WTC11 (cell line): ENCODE results near the gene CCL22.

ENCODE experiments used
- GABPB1 ChIP-seq: sonication (generic); formaldehyde crosslinking; IDR thresholded peaks from 2 replicates; pipeline ENCODE4 v1.8.1; 2023; ENCODE audit warnings: mild to moderate bottlenecking, missing genetic modification reagents
- TF ChIP-seq, protein P1 (sequence below): fragments of 200-600 bp; IDR thresholded peaks from 2 replicates; pipeline ENCODE4 v1.8.0; 2022; ENCODE audit warnings: antibody characterized with exemption
- TF ChIP-seq, protein P2 (sequence below): sonication (generic); formaldehyde crosslinking; IDR thresholded peaks from 2 replicates; pipeline ENCODE4 v1.8.1; 2023; ENCODE audit warnings: mild to moderate bottlenecking, missing genetic modification reagents, moderate library complexity
- TF ChIP-seq, protein P3 (sequence below): sonication (generic); formaldehyde crosslinking; IDR thresholded peaks from 2 replicates; pipeline ENCODE4 v1.8.0; 2022; ENCODE audit warnings: mild to moderate bottlenecking, missing genetic modification reagents

DNA sequence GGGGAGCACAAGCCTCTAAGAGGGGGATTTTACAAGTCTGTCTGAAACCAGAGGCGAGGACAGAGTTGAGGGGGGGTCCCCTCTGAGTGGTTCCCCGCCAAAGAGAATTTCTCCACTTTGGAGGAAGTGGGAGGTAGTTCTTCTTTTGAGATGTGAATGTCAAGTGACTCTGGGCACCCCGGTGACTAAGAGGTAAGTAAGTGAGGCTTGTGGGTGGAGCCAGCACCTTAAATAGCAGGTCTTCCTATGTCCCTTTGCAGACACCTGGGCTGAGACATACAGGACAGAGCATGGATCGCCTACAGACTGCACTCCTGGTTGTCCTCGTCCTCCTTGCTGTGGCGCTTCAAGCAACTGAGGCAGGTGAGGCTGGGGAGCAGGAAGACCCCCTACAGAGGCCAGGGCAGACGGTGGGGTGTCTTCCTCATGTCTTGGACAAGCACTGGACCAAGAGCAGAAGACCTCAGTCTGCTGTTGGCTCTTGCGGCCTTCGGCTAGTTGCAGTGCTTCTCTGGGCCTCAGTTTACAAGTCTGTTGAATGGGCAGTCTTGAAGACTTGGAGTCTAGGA, at the start of gene CCL22:
- TF ChIP-seq, protein P1, sequence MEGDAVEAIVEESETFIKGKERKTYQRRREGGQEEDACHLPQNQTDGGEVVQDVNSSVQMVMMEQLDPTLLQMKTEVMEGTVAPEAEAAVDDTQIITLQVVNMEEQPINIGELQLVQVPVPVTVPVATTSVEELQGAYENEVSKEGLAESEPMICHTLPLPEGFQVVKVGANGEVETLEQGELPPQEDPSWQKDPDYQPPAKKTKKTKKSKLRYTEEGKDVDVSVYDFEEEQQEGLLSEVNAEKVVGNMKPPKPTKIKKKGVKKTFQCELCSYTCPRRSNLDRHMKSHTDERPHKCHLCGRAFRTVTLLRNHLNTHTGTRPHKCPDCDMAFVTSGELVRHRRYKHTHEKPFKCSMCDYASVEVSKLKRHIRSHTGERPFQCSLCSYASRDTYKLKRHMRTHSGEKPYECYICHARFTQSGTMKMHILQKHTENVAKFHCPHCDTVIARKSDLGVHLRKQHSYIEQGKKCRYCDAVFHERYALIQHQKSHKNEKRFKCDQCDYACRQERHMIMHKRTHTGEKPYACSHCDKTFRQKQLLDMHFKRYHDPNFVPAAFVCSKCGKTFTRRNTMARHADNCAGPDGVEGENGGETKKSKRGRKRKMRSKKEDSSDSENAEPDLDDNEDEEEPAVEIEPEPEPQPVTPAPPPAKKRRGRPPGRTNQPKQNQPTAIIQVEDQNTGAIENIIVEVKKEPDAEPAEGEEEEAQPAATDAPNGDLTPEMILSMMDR: no peak
- TF ChIP-seq, protein P2, sequence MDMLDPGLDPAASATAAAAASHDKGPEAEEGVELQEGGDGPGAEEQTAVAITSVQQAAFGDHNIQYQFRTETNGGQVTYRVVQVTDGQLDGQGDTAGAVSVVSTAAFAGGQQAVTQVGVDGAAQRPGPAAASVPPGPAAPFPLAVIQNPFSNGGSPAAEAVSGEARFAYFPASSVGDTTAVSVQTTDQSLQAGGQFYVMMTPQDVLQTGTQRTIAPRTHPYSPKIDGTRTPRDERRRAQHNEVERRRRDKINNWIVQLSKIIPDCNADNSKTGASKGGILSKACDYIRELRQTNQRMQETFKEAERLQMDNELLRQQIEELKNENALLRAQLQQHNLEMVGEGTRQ (CRISPR knock-in tag): no peak
- TF ChIP-seq, protein P3, sequence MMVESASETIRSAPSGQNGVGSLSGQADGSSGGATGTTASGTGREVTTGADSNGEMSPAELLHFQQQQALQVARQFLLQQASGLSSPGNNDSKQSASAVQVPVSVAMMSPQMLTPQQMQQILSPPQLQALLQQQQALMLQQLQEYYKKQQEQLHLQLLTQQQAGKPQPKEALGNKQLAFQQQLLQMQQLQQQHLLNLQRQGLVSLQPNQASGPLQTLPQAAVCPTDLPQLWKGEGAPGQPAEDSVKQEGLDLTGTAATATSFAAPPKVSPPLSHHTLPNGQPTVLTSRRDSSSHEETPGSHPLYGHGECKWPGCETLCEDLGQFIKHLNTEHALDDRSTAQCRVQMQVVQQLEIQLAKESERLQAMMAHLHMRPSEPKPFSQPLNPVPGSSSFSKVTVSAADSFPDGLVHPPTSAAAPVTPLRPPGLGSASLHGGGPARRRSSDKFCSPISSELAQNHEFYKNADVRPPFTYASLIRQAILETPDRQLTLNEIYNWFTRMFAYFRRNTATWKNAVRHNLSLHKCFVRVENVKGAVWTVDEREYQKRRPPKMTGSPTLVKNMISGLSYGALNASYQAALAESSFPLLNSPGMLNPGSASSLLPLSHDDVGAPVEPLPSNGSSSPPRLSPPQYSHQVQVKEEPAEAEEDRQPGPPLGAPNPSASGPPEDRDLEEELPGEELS (CRISPR knock-in tag): no peak
- no peak for TF ChIP-seq GABPB1 (CRISPR knock-in tag)
